ENCODE results near the gene ARHGAP26.

- TF ChIP-seq CTCF (IDR thresholded peaks at IDR 0.05; ENCODE audit: low read depth, low read length, poor library complexity, severe bottlenecking) = no peak
- TF ChIP-seq EZH2phosphoT487 (IDR thresholded peaks at IDR 0.05; ENCODE audit: borderline replicate concordance, low read length) = no peak
These were observed 167.2 kb downstream of the ARHGAP26 start for GRCh38 chr5:142937374-142937773.

Measured in DOHH2 (cell line).